DOHH2 (cell line): ENCODE measurements around the gene OCA2.

ENCODE experiments used
- EZH2phosphoT487 ChIP-seq: fragments of 200-600 bp; sonication (generic); IDR thresholded peaks from 2 replicates; pipeline ENCODE4 v1.6.1; 2017; ENCODE audit warnings: borderline replicate concordance, mild to moderate bottlenecking, antibody characterized with exemption, low read length, moderate library complexity, mixed read lengths
- TF ChIP-seq, protein P1 (sequence below): fragments of 200-600 bp; sonication (generic); IDR thresholded peaks from one replicate; pipeline ENCODE4 v1.5.1; 2014; ENCODE audit warnings: antibody characterized with exemption, mild to moderate bottlenecking, low read depth, low read length; ENCODE audit not compliant: poor library complexity, severe bottlenecking

DNA sequence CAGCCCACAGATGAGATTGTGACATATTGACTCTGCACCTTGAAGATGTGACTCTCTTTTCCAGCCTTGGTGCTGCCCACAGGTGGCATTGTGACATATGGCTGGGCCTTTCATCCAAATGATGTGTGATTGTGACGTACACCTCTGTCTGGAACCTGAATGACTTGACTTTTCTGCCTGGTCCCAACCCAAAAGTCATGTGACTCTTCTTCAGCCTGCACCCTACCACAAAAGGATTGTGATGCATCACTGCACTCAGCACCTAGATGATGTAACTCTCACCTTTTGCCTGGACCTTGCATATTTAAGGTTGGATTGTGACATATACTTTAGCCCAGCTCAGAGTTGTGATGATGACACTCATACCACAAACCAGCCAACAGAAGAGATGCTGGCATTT, 204.5 kb downstream of the OCA2 start:
- TF ChIP-seq, protein P1, sequence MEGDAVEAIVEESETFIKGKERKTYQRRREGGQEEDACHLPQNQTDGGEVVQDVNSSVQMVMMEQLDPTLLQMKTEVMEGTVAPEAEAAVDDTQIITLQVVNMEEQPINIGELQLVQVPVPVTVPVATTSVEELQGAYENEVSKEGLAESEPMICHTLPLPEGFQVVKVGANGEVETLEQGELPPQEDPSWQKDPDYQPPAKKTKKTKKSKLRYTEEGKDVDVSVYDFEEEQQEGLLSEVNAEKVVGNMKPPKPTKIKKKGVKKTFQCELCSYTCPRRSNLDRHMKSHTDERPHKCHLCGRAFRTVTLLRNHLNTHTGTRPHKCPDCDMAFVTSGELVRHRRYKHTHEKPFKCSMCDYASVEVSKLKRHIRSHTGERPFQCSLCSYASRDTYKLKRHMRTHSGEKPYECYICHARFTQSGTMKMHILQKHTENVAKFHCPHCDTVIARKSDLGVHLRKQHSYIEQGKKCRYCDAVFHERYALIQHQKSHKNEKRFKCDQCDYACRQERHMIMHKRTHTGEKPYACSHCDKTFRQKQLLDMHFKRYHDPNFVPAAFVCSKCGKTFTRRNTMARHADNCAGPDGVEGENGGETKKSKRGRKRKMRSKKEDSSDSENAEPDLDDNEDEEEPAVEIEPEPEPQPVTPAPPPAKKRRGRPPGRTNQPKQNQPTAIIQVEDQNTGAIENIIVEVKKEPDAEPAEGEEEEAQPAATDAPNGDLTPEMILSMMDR = no peak
- no peak for TF ChIP-seq EZH2phosphoT487
